LNCAP (cell line): ENCODE results near the gene TTC21A.

Source experiments
- CTCF ChIP-seq: fragments of 450-650 bp; IDR thresholded peaks from 2 replicates; pipeline ENCODE4 v1.5.1; 2017; ENCODE audit warnings: mild to moderate bottlenecking

TTC21A gene

GRCh38 chr3:39107388-39108199 is at the start of gene TTC21A, which contains the start of gene GORASP1:
TSS of gene TTC21A (plus strand) at chr3:39107680. CDS start at chr3:39107838, 158 bp downstream.
TSS of gene GORASP1 (minus strand) at chr3:39107627. CDS start at chr3:39107541, 86 bp downstream.
- 0 out of 2 replicates have a peak, but pooled peaks have one; percentile 9 for TF ChIP-seq CTCF

GRCh38 chr3:39062180-39062579 is 45.3 kb upstream of the TTC21A start:
- TF ChIP-seq CTCF: no peak

- TF ChIP-seq CTCF: no peak
Observed at GRCh38 chr3:39063143-39063542, 44.3 kb upstream of the TTC21A start.

- TF ChIP-seq CTCF: no peak
Observed at GRCh38 chr3:39064646-39065045, 42.8 kb upstream of the TTC21A start.

- TF ChIP-seq CTCF: peak; percentile 33
Observed at GRCh38 chr3:39065197-39065596, 42.3 kb upstream of the TTC21A start.

GRCh38 chr3:39067286-39067685 is 40.2 kb upstream of the TTC21A start:
- no peak for TF ChIP-seq CTCF

- TF ChIP-seq CTCF: no peak
Observed at GRCh38 chr3:39068556-39068955, 38.9 kb upstream of the TTC21A start.
